HepG2 (cell line): ENCODE data around the gene UNKL. TPM values are rescaled to one million over a fixed set of nuclear protein-coding genes. Genes with fewer than 3 reads are reported as not detected.

Experiments used
- AKAP8 ChIP-seq: sonication (generic); formaldehyde crosslinking; IDR thresholded peaks from 2 replicates; pipeline ENCODE4 v1.5.1; 2020; ENCODE audit warnings: mild to moderate bottlenecking, missing genetic modification reagents
- CHD4 ChIP-seq: fragments of 200-600 bp; sonication (generic); IDR thresholded peaks from 2 replicates; pipeline ENCODE4 v1.7.0; 2017; ENCODE audit warnings: mild to moderate bottlenecking, low read length, borderline replicate concordance
- ETV6 ChIP-seq: sonication (generic); formaldehyde crosslinking; conservative IDR thresholded peaks from 2 replicates; pipeline ENCODE4 v1.4.0; 2020; ENCODE audit warnings: missing genetic modification reagents
- GABPB1 ChIP-seq: IDR thresholded peaks from 2 replicates; pipeline ENCODE4 v1.6.1; 2016; ENCODE audit warnings: mild to moderate bottlenecking, missing genetic modification reagents, moderate library complexity, missing compliant biosample characterization
- JUND ChIP-seq: sonication (generic); formaldehyde crosslinking; IDR thresholded peaks from 2 replicates; pipeline ENCODE4 v1.8.0; 2022; ENCODE audit warnings: mild to moderate bottlenecking, missing genetic modification reagents
- LCORL ChIP-seq, 2 experiments: fragments of 450-650 bp in 1 of 2; sonication (generic) in 1 of 2; formaldehyde crosslinking in 1 of 2; IDR thresholded peaks; 2 replicates each; pipeline versions ENCODE4 v1.5.0 to v1.6.1; 2017 to 2020; ENCODE audit warnings: antibody characterized with exemption in 1 of 2, missing genetic modification reagents in 1 of 2
- MTA3 ChIP-seq: sonication (generic); formaldehyde crosslinking; IDR thresholded peaks from 2 replicates; pipeline ENCODE4 v1.4.0; 2020; ENCODE audit warnings: missing genetic modification reagents
- NAIF1 ChIP-seq: sonication (generic); formaldehyde crosslinking; IDR thresholded peaks from 2 replicates; pipeline ENCODE4 v1.5.0; 2020; ENCODE audit warnings: mild to moderate bottlenecking, missing genetic modification reagents, borderline replicate concordance
- RFX1 ChIP-seq: fragments of 450-650 bp; IDR thresholded peaks from 2 replicates; pipeline ENCODE4 v1.6.1; 2017
- SMC3 ChIP-seq: IDR thresholded peaks from 2 replicates; pipeline ENCODE4 v1.6.1; 2011; ENCODE audit warnings: low read length, improper control_type of control experiment
- SRSF4 ChIP-seq: fragments of 200-400 bp; formaldehyde crosslinking; IDR thresholded peaks from one replicate; pipeline ENCODE4 v1.6.1; 2018; ENCODE audit warnings: mild to moderate bottlenecking, low read depth, low read length, moderate library complexity; ENCODE audit not compliant: poor library complexity, severe bottlenecking
- U2AF2 ChIP-seq: fragments of 200-400 bp; formaldehyde crosslinking; IDR thresholded peaks from 2 replicates; pipeline ENCODE4 v1.6.1; 2017; ENCODE audit warnings: low read depth, mild to moderate bottlenecking, low read length
- ZNF44 ChIP-seq: sonication (generic); formaldehyde crosslinking; IDR thresholded peaks from 2 replicates; pipeline ENCODE4 v1.5.1; 2020; ENCODE audit warnings: mild to moderate bottlenecking, missing genetic modification reagents
- ZNF547 ChIP-seq: sonication (generic); formaldehyde crosslinking; IDR thresholded peaks from 2 replicates; pipeline ENCODE4 v1.5.1; 2020; ENCODE audit warnings: mild to moderate bottlenecking, missing genetic modification reagents
- ZNF761 ChIP-seq: sonication (generic); formaldehyde crosslinking; conservative IDR thresholded peaks from 2 replicates; pipeline ENCODE4 v1.4.0; 2020; ENCODE audit warnings: mild to moderate bottlenecking, missing genetic modification reagents
- polyA plus RNA-seq, 8 experiments: library from polyadenylated mRNA; depleted of rRNA in 3 of 8; stranded (reverse) in 7 of 8; unstranded in 1 of 8; fragments of >200 nt; fragmentation: Illumina TruSeq in 4 of 8; extraction: Trizol in 4 of 8; gene quantifications; 2 replicates each; pipeline versions ENCODE4 v1.2.1 to v1.2.3, GENCODE V29; 2011 to 2016; ENCODE audit warnings: low read depth in 4 of 8, missing spikeins in 1 of 8, mixed read lengths in 1 of 8; ENCODE audit not compliant: insufficient read depth in 1 of 8
- total RNA-seq, 5 experiments: library from RNA; depleted of rRNA; stranded (reverse); fragments of >200 nt; fragmentation: Illumina TruSeq; extraction: Trizol; gene quantifications; 2 replicates each; pipeline ENCODE4 v1.2.3, GENCODE V29; 2016; ENCODE audit warnings: low read depth in 1 of 5
- TF ChIP-seq, protein P1 (sequence below): sonication (generic); formaldehyde crosslinking; IDR thresholded peaks from 2 replicates; pipeline ENCODE4 v1.4.0; 2020; ENCODE audit warnings: missing genetic modification reagents
- TF ChIP-seq, protein P2 (sequence below): conservative IDR thresholded peaks from 2 replicates; pipeline ENCODE4 v1.6.1; 2018; ENCODE audit warnings: missing genetic modification reagents
- TF ChIP-seq, protein P3 (sequence below): sonication (generic); formaldehyde crosslinking; IDR thresholded peaks from 2 replicates; pipeline ENCODE4 v1.4.0; 2020; ENCODE audit warnings: missing genetic modification reagents
- TF ChIP-seq, protein P4 (sequence below): sonication (generic); formaldehyde crosslinking; IDR thresholded peaks from 2 replicates; pipeline ENCODE4 v1.9.0; 2021; ENCODE audit warnings: missing genetic modification reagents, borderline replicate concordance
- TF ChIP-seq, protein P5 (sequence below): sonication (generic); formaldehyde crosslinking; IDR thresholded peaks from 2 replicates; pipeline ENCODE4 v1.8.0; 2022; ENCODE audit warnings: mild to moderate bottlenecking, missing genetic modification reagents; ENCODE audit not compliant: insufficient replicate concordance
- TF ChIP-seq, protein P6 (sequence below): sonication (generic); formaldehyde crosslinking; IDR thresholded peaks from 2 replicates; pipeline ENCODE4 v1.4.0; 2020; ENCODE audit warnings: missing genetic modification reagents

The UNKL gene
- total and polyA plus RNA-seq, 2 of the 13 experiments (the other 11 are each of a cell fraction or from before 2014, with no cell fraction given): 10.4 to 17.6 TPM

DNA sequence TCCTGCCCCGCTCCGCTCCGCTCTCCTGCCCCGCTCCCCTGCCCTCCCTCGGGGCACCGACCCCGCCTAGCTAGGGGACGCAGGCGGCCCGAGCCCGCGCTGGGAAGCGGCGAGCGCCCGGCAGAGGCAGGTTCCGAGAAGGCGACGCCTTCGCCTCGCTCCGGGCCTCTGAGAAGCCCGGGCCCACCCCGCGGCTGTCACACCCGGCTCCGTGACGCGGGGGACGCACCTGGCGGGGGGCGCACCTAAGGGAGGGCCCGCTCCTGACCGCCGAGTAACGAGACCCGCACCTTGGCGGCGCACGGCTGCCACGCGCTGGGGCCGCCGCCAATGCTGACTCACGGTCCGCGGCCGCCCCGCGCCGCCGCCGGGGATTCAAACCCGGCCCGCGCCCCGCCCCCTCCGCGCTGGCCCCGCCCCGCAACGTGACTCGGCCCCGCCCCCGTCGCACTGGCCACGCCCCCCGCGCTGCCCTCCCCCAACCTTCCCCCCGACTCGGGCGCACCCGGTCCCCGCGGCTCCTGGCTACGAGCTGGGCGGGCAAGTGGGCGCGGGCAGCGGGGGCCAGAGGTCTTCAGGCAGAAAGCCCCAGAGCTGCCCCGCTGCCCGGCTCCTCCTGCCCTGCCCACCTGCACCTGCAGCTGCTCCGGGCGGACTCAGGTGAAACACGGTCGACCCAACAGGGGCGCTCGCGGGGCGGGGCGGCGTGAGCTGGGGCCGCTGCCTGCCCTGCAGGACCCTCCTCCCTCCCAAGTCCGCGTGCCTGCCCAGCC is 35.0 kb downstream of the UNKL start (continued):
- TF ChIP-seq JUND (CRISPR knock-in tag) (no peak), CHD4 (no peak), SRSF4 (no peak), GABPB1 (CRISPR knock-in tag) (peak; percentile 42; the same call in 1 of the 2 replicates), SMC3 (no peak), ZNF44 (no peak), RFX1 (no peak), MTA3 (CRISPR knock-in tag) (no peak), LCORL (IDR thresholded peaks at IDR 0.05) (no peak), LCORL (CRISPR knock-in tag; IDR thresholded peaks at IDR 0.05) (0 out of 2 replicates have a peak, but pooled peaks have one; percentile 8), U2AF2 (no peak), ZNF761 (CRISPR knock-in tag) (no peak), ZNF547 (CRISPR knock-in tag) (no peak), AKAP8 (CRISPR knock-in tag) (no peak; the same call in 1 of the 2 replicates), ETV6 (CRISPR knock-in tag) (no peak), NAIF1 (CRISPR knock-in tag) (no peak; the same call in 1 of the 2 replicates)
- TF ChIP-seq, protein P1, sequence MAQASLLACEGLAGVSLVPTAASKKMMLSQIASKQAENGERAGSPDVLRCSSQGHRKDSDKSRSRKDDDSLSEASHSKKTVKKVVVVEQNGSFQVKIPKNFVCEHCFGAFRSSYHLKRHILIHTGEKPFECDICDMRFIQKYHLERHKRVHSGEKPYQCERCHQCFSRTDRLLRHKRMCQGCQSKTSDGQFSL: no peak
- TF ChIP-seq, protein P2, sequence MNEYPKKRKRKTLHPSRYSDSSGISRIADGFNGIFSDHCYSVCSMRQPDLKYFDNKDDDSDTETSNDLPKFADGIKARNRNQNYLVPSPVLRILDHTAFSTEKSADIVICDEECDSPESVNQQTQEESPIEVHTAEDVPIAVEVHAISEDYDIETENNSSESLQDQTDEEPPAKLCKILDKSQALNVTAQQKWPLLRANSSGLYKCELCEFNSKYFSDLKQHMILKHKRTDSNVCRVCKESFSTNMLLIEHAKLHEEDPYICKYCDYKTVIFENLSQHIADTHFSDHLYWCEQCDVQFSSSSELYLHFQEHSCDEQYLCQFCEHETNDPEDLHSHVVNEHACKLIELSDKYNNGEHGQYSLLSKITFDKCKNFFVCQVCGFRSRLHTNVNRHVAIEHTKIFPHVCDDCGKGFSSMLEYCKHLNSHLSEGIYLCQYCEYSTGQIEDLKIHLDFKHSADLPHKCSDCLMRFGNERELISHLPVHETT (CRISPR knock-in tag): no peak
- TF ChIP-seq, protein P3, sequence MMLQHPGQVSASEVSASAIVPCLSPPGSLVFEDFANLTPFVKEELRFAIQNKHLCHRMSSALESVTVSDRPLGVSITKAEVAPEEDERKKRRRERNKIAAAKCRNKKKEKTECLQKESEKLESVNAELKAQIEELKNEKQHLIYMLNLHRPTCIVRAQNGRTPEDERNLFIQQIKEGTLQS (CRISPR knock-in tag): no peak
- TF ChIP-seq, protein P4, sequence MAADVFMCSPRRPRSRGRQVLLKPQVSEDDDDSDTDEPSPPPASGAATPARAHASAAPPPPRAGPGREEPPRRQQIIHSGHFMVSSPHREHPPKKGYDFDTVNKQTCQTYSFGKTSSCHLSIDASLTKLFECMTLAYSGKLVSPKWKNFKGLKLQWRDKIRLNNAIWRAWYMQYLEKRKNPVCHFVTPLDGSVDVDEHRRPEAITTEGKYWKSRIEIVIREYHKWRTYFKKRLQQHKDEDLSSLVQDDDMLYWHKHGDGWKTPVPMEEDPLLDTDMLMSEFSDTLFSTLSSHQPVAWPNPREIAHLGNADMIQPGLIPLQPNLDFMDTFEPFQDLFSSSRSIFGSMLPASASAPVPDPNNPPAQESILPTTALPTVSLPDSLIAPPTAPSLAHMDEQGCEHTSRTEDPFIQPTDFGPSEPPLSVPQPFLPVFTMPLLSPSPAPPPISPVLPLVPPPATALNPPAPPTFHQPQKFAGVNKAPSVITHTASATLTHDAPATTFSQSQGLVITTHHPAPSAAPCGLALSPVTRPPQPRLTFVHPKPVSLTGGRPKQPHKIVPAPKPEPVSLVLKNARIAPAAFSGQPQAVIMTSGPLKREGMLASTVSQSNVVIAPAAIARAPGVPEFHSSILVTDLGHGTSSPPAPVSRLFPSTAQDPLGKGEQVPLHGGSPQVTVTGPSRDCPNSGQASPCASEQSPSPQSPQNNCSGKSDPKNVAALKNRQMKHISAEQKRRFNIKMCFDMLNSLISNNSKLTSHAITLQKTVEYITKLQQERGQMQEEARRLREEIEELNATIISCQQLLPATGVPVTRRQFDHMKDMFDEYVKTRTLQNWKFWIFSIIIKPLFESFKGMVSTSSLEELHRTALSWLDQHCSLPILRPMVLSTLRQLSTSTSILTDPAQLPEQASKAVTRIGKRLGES (CRISPR knock-in tag): no peak
- TF ChIP-seq, protein P5, sequence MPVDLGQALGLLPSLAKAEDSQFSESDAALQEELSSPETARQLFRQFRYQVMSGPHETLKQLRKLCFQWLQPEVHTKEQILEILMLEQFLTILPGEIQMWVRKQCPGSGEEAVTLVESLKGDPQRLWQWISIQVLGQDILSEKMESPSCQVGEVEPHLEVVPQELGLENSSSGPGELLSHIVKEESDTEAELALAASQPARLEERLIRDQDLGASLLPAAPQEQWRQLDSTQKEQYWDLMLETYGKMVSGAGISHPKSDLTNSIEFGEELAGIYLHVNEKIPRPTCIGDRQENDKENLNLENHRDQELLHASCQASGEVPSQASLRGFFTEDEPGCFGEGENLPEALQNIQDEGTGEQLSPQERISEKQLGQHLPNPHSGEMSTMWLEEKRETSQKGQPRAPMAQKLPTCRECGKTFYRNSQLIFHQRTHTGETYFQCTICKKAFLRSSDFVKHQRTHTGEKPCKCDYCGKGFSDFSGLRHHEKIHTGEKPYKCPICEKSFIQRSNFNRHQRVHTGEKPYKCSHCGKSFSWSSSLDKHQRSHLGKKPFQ: peak; percentile 26
- TF ChIP-seq, protein P6, sequence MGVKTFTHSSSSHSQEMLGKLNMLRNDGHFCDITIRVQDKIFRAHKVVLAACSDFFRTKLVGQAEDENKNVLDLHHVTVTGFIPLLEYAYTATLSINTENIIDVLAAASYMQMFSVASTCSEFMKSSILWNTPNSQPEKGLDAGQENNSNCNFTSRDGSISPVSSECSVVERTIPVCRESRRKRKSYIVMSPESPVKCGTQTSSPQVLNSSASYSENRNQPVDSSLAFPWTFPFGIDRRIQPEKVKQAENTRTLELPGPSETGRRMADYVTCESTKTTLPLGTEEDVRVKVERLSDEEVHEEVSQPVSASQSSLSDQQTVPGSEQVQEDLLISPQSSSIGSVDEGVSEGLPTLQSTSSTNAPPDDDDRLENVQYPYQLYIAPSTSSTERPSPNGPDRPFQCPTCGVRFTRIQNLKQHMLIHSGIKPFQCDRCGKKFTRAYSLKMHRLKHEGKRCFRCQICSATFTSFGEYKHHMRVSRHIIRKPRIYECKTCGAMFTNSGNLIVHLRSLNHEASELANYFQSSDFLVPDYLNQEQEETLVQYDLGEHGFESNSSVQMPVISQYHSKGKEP: no peak
